Measurements from ENCODE around the gene RBPMS2.
"Not testable (repeated sequence)": the region's sequence is repeated elsewhere in the genome, so short reads cannot be mapped to it uniquely, and the experiment has no call there.

The RBPMS2 gene

GRCh38 chr15:64775551-64776401, at the start of gene RBPMS2:
Gene RBPMS2 (minus strand): TSS chr15:64775589. CDS start chr15:64775319, 270 bp downstream.
- DNase-seq (ENCODE audit: low read depth): no peak

GRCh38 chr15:64824929-64825430, 49.6 kb upstream of the RBPMS2 start:
- DNase-seq (ENCODE audit: low read depth): no peak

GRCh38 chr15:64816452-64816851, 41.1 kb upstream of the RBPMS2 start:
- no peak for DNase-seq (ENCODE audit: low read depth)

GRCh38 chr15:64814965-64815364, 39.6 kb upstream of the RBPMS2 start:
- DNase-seq (ENCODE audit: low read depth): not testable (repeated sequence)

- DNase-seq (ENCODE audit: low read depth): not testable (repeated sequence)
These were observed 38.9 kb upstream of the RBPMS2 start for GRCh38 chr15:64814283-64814682.

- no peak for DNase-seq (ENCODE audit: low read depth)
These were observed 37.7 kb upstream of the RBPMS2 start for GRCh38 chr15:64813075-64813474.

GRCh38 chr15:64810497-64811326, 35.3 kb upstream of the RBPMS2 start:
- DNase-seq (ENCODE audit: low read depth): no peak

GRCh38 chr15:64809649-64810496, 34.5 kb upstream of the RBPMS2 start:
- DNase-seq (ENCODE audit: low read depth): peak; percentile 40

- DNase-seq (ENCODE audit: low read depth): no peak
These were observed 33.5 kb upstream of the RBPMS2 start for GRCh38 chr15:64808785-64809453.

GRCh38 chr15:64807751-64808222, 32.4 kb upstream of the RBPMS2 start:
- DNase-seq (ENCODE audit: low read depth): no peak

GRCh38 chr15:64807051-64807749, 31.8 kb upstream of the RBPMS2 start:
- no peak for DNase-seq (ENCODE audit: low read depth)

GRCh38 chr15:64806509-64806908, 31.1 kb upstream of the RBPMS2 start:
- DNase-seq (ENCODE audit: low read depth): no peak

GRCh38 chr15:64804619-64805018, 29.2 kb upstream of the RBPMS2 start:
- no peak for DNase-seq (ENCODE audit: low read depth)

- no peak for DNase-seq (ENCODE audit: low read depth)
These were observed 28.1 kb upstream of the RBPMS2 start for GRCh38 chr15:64803526-64803925.

- no peak for DNase-seq (ENCODE audit: low read depth)
These were observed 25.1 kb upstream of the RBPMS2 start for GRCh38 chr15:64800476-64800875.

GRCh38 chr15:64798905-64799304, 23.5 kb upstream of the RBPMS2 start:
- DNase-seq (ENCODE audit: low read depth): not testable (repeated sequence)

- DNase-seq (ENCODE audit: low read depth): not testable (repeated sequence)
These were observed 20.5 kb upstream of the RBPMS2 start for GRCh38 chr15:64795921-64796320.

- not testable (repeated sequence) for DNase-seq (ENCODE audit: low read depth)
These were observed 19.9 kb upstream of the RBPMS2 start for GRCh38 chr15:64795299-64795698.

- DNase-seq (ENCODE audit: low read depth): no peak
These were observed 16.9 kb upstream of the RBPMS2 start for GRCh38 chr15:64792282-64792681.

GRCh38 chr15:64791401-64791800, 16.0 kb upstream of the RBPMS2 start:
- no peak for DNase-seq (ENCODE audit: low read depth)
